Nephron progenitor cell (in vitro differentiated cells): ENCODE measurements around the gene NFIX.

Experiments used
- DNase-seq: peaks from one replicate; pipeline ENCODE4 v3.0.0; 2021
- H3K27ac Mint-ChIP-seq: 2 replicates; pipeline ENCODE4 v1.8.0; 2021; ENCODE audit warnings: mild to moderate bottlenecking, moderate library complexity, mixed read lengths
- H3K27me3 Mint-ChIP-seq: 2 replicates; pipeline ENCODE4 v1.8.0; 2021; ENCODE audit warnings: mild to moderate bottlenecking, low read depth, mixed read lengths; ENCODE audit not compliant: poor library complexity
- H3K36me3 Mint-ChIP-seq: 2 replicates; pipeline ENCODE4 v1.8.0; 2021; ENCODE audit warnings: low read depth, mixed read lengths
- H3K4me1 Mint-ChIP-seq: 2 replicates; pipeline ENCODE4 v1.8.0; 2021; ENCODE audit warnings: mixed read lengths
- H3K4me3 Mint-ChIP-seq: 2 replicates; pipeline ENCODE4 v1.8.0; 2021; ENCODE audit warnings: mild to moderate bottlenecking, moderate library complexity, mixed read lengths
- H3K9me3 Mint-ChIP-seq: 2 replicates; pipeline ENCODE4 v1.8.0; 2021; ENCODE audit warnings: mild to moderate bottlenecking, moderate library complexity, mixed read lengths
- CTCF ChIP-seq: fragments of 200-600 bp; sonication (generic); IDR thresholded peaks from 2 replicates; pipeline ENCODE4 v1.5.0; 2021; ENCODE audit warnings: antibody characterized with exemption

The NFIX gene

DNA sequence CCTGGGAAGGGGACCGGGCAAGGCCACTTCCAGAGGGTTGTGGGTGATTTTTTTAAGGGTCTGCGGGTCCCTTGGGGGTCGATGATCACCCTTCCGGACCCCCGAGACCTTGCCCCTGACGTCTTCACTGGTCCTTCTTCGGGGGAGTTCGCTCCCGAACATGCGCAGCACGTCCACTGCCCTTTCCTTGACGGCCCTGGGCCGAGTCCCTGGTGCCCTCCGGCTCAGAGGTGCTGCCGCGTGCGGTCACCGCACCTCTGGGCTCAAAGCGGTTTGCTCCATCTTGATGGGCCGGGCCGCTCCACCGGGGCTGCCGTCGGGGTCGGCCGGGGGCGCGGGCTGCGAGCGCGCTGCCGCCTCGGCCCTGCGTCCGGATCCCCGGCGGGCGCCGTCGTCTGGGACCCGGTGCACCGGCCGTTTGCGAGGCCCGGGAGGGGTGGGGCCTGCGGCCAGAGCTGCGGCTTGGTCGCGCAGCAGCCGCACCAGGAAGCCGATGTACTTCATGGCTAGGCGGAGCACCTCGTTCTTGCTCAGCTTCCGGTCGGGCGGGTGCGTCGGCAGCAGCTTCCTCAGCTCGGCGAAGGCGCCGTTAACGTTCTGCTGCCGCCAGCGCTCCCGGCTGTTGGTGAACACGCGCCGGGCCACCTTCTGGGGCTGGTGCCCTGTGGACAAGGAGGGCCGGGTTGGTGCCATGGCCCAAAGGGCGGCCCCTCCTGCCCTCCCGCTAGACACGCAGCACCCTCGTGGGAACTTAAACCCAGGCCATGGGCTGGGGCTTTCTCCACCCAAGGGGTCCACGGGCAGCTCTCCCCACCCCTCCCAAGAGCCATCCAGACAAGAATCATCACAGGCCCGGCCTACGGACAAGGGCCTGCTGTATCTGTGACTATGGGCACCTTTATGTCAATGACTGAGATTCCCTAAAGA is 104.1 kb downstream of the NFIX start:
- H3K36me3 Mint-ChIP-seq: peaks cover 5% of the 10 kb centered on the region
- TF ChIP-seq CTCF: no peak
- H3K4me3 Mint-ChIP-seq: no peak overlapping the region
- no peak overlapping the region for H3K27ac Mint-ChIP-seq
- H3K27me3 Mint-ChIP-seq: peaks cover 80% of the 10 kb centered on the region
- DNase-seq: peak; percentile 59
- H3K4me1 Mint-ChIP-seq: peaks cover 18% of the 10 kb centered on the region
- peaks cover 6% of the 10 kb centered on the region for H3K9me3 Mint-ChIP-seq

DNA sequence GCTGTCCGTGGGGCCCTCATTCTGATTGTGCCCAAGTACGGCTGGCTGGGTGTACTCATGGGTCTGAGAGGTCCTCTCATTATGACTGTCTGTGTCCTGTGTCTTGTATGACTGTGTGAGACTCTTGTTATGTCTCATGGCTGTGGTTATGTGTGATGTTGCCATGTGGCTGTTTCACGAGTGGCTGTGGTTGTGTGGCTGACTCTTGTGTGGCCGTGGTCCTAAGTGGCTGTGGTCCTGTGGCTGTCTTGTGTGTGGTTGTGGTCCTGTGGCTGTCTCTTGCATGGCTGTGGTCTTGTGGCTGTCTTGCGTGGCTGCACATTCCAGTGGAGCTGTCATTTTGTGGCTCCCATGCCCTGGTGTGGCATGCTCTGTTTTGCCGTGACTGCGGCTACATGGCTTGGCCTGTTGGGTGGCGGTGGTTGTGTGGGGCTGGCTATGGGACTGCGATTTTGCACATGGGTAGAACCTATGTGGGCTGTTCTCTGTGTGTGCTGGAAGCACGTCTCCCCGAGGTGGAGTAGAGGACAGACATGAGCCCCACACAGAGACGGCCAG is 104.8 kb downstream of the NFIX start:
- Mint-ChIP-seq H3K27ac (no peak overlapping the region), H3K4me1 (peaks cover 12% of the 10 kb centered on the region), H3K27me3 (peaks cover 73% of the 10 kb centered on the region), H3K4me3 (peak overlapping the region; percentile 48), H3K9me3 (peaks cover 6% of the 10 kb centered on the region), H3K36me3 (peaks cover 5% of the 10 kb centered on the region)
- no peak for DNase-seq
- TF ChIP-seq CTCF: no peak

DNA sequence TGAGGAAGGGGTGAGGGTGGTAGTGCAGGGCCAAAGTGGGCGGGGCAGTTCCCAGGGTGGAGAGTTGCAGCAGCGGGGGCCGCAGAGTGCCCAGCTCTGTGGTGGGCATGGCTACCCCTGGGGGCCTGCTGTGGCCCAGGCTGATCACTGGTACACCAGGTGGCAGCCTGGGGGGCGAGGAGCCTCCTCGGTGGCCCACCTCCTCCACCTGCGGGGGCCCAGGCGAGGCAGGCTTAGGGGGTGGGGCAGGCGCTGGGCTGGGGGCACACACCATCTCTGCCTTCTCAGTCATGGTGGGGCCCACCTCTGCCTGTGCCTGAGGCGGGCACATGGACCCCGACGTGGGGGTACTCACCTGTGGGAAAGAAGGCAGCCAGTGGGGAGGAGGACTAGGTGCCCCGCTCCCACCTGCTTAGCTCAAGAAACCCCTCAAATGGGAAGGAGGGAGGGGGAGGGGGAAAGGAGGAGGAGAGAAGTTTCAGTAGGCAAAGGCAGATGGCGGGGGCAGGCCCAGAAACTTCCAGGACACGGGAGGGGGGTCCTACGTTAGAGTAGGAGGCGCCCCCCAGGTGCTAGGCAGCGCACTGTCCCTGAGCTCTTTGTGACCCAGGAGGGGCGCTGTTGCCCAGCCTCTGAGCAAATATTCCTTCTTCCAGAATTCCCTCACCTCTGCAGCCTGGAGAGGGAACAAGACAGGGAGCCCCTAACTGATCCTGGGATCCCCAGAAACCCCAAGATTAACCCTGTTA is 105.7 kb downstream of the NFIX start:
- DNase-seq: no peak
- TF ChIP-seq CTCF: peak; percentile 12
- H3K27me3 Mint-ChIP-seq: peaks cover 65% of the 10 kb centered on the region
- no peak overlapping the region for H3K27ac Mint-ChIP-seq
- peaks cover 6% of the 10 kb centered on the region for H3K9me3 Mint-ChIP-seq
- H3K4me1 Mint-ChIP-seq: peaks cover 7% of the 10 kb centered on the region
- peaks cover 5% of the 10 kb centered on the region for H3K36me3 Mint-ChIP-seq
- peak overlapping the region; percentile 23 for H3K4me3 Mint-ChIP-seq

- no peak overlapping the region for H3K27ac Mint-ChIP-seq
- H3K27me3 Mint-ChIP-seq: peaks cover 61% of the 10 kb centered on the region
- peaks cover 6% of the 10 kb centered on the region for H3K9me3 Mint-ChIP-seq
- no peak for DNase-seq
- H3K4me1 Mint-ChIP-seq: peaks cover 4% of the 10 kb centered on the region
- H3K4me3 Mint-ChIP-seq: peak overlapping the region; percentile 23
- H3K36me3 Mint-ChIP-seq: peaks cover 5% of the 10 kb centered on the region
- no peak for TF ChIP-seq CTCF
Measured at GRCh38 chr19:13101590-13102415, 106.5 kb downstream of the NFIX start.

- Mint-ChIP-seq H3K4me3 (no peak overlapping the region), H3K36me3 (peaks cover 6% of the 10 kb centered on the region), H3K27me3 (peaks cover 56% of the 10 kb centered on the region), H3K9me3 (peaks cover 3% of the 10 kb centered on the region), H3K4me1 (no peaks in the 10 kb centered on the region), H3K27ac (no peak overlapping the region)
- TF ChIP-seq CTCF: no peak
- DNase-seq: no peak
Measured at GRCh38 chr19:13102416-13102665, 107.1 kb downstream of the NFIX start.
